HUES48 (cell line): ENCODE results near the gene NOTCH2NLA.
"Not testable (repeated sequence)": the region's sequence is repeated elsewhere in the genome, so short reads cannot be mapped to it uniquely, and the experiment has no call there.

ENCODE experiments used
- H3K27ac ChIP-seq: one replicate; pipeline ENCODE4 v1.7.0; 2013; ENCODE audit warnings: low read depth, low read length, inconsistent platforms
- H3K27me3 ChIP-seq: 2 replicates; pipeline ENCODE4 v1.6.1; 2013; ENCODE audit warnings: mild to moderate bottlenecking, low read length; ENCODE audit not compliant: control insufficient read depth, insufficient read depth
- H3K36me3 ChIP-seq: 2 replicates; pipeline ENCODE4 v1.6.1; 2013; ENCODE audit warnings: low read length; ENCODE audit not compliant: control insufficient read depth, insufficient read depth
- H3K4me1 ChIP-seq: 2 replicates; pipeline ENCODE4 v1.6.1; 2013; ENCODE audit warnings: mild to moderate bottlenecking, low read length; ENCODE audit not compliant: control insufficient read depth, insufficient read depth
- H3K4me3 ChIP-seq: 2 replicates; pipeline ENCODE4 v1.5.1; 2013; ENCODE audit warnings: mild to moderate bottlenecking, low read depth, low read length
- H3K9ac ChIP-seq: 2 replicates; pipeline ENCODE4 v1.6.1; 2013; ENCODE audit warnings: mild to moderate bottlenecking, low read depth, low read length, moderate library complexity
- H3K9me3 ChIP-seq: 2 replicates; pipeline ENCODE4 v1.6.1; 2013; ENCODE audit warnings: low read length; ENCODE audit not compliant: control insufficient read depth, insufficient read depth

Gene NOTCH2NLA

GRCh38 chr1:146144465-146144864 is 84.4 kb downstream of the NOTCH2NLA start, which contains the start of gene NBPF10:
NBPF10 (minus strand) TSS chr1:146144804; CDS start chr1:146144769, 35 bp downstream.
- not testable (repeated sequence) for H3K36me3 ChIP-seq, H3K4me3 ChIP-seq, H3K27ac ChIP-seq, H3K4me1 ChIP-seq, H3K9ac ChIP-seq, H3K9me3 ChIP-seq, H3K27me3 ChIP-seq
